ENCODE data around the gene HK1.
A peak's percentile ranks its signal among the peaks of the same experiment; 100 is the strongest.
"Not testable (repeated sequence)": the region's sequence is repeated elsewhere in the genome, so short reads cannot be mapped to it uniquely, and the experiment has no call there.

HK1 gene

DNA sequence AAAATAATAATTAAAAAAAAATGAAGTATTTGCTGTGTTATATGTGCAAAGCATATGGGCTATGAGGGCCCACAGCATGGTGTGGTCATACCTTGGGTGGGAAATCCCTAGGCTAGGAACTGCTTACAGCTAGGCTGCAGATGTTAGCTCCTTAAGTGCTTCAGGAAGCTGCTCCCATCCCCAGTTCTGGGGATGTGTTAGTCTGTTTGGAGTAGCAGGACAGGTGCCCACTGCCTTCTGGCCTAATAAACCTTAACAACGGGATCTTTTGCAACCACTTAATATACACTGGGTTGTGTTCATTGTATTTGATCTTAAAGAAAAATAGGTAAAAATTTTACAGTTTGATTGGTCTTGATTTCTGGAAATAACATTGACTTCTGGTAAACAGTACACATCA is 46.3 kb downstream of the HK1 start:
- no peak overlapping the region for H3K4me3 ChIP-seq (ENCODE audit: low read depth, low read length)
- TF ChIP-seq MAX (IDR thresholded peaks at IDR 0.05; ENCODE audit: low read depth, low read length) (no peak), CTCF (IDR thresholded peaks at IDR 0.05; ENCODE audit: low read depth, low read length) (no peak), MYC (IDR thresholded peaks at IDR 0.05; ENCODE audit: low read depth, low read length) (no peak), POLR2A (IDR thresholded peaks at IDR 0.05; ENCODE audit: extremely low read depth, insufficient read length) (no peak)
- no peak for DNase-seq (ENCODE audit: low read depth)

GRCh38 chr10:69325637-69326523 is 47.6 kb downstream of the HK1 start:
- DNase-seq (ENCODE audit: low read depth); H3K4me3 ChIP-seq (ENCODE audit: low read depth, low read length): not testable (repeated sequence)

- H3K4me3 ChIP-seq (ENCODE audit: low read depth, low read length), result no peak overlapping the region
- TF ChIP-seq MYC (IDR thresholded peaks at IDR 0.05; ENCODE audit: low read depth, low read length), result no peak
- no peak for TF ChIP-seq MAX (IDR thresholded peaks at IDR 0.05; ENCODE audit: low read depth, low read length)
- TF ChIP-seq POLR2A (IDR thresholded peaks at IDR 0.05; ENCODE audit: extremely low read depth, insufficient read length), result no peak
- no peak for TF ChIP-seq CTCF (IDR thresholded peaks at IDR 0.05; ENCODE audit: low read depth, low read length)
- no peak for DNase-seq (ENCODE audit: low read depth)
Measured at GRCh38 chr10:69326692-69327091, 48.4 kb downstream of the HK1 start.

GRCh38 chr10:69327463-69328379 is 49.4 kb downstream of the HK1 start:
- peak overlapping the region; percentile 2 for H3K4me3 ChIP-seq (ENCODE audit: low read depth, low read length)
- peak; percentile 64 for DNase-seq (ENCODE audit: low read depth)

GRCh38 chr10:69328380-69328735 is 50.1 kb downstream of the HK1 start:
- no peak overlapping the region for H3K4me3 ChIP-seq (ENCODE audit: low read depth, low read length)
- DNase-seq (ENCODE audit: low read depth), result no peak
- no peak for TF ChIP-seq MYC (IDR thresholded peaks at IDR 0.05; ENCODE audit: low read depth, low read length)
- no peak for TF ChIP-seq CTCF (IDR thresholded peaks at IDR 0.05; ENCODE audit: low read depth, low read length)
- TF ChIP-seq POLR2A (IDR thresholded peaks at IDR 0.05; ENCODE audit: extremely low read depth, insufficient read length), result no peak
- TF ChIP-seq MAX (IDR thresholded peaks at IDR 0.05; ENCODE audit: low read depth, low read length), result no peak

More at GRCh38 chr10:69327463-69328379, 49.4 kb downstream of the HK1 start:
- TF ChIP-seq POLR2A (IDR thresholded peaks at IDR 0.05; ENCODE audit: extremely low read depth, insufficient read length) (no peak), CTCF (IDR thresholded peaks at IDR 0.05; ENCODE audit: low read depth, low read length) (no peak), MYC (IDR thresholded peaks at IDR 0.05; ENCODE audit: low read depth, low read length) (no peak), MAX (IDR thresholded peaks at IDR 0.05; ENCODE audit: low read depth, low read length) (no peak)

DNA sequence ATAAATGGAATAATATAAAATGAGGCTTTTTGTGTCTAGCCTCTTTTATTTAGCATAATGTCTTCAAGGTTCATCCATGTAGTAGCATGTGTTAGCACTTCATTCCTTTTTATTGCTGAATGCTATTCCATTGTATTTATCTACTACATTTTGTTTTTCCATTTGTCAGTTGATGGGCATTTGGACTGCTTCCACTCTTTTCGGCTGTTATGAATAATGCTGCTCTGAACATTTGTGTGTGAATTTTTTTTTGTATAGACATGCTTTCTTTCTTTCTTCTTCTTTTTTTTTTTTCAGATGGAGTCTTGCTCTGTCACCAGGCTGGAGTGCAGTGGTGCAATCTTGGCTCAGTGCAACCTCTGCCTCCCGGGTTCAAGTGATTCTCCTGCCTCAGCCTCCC is 50.6 kb downstream of the HK1 start:
- not testable (repeated sequence) for H3K4me3 ChIP-seq (ENCODE audit: low read depth, low read length); DNase-seq (ENCODE audit: low read depth)

All from NB4 (cell line).